ENCODE results near the gene SCARB1. TPM values are rescaled to one million over a fixed set of nuclear protein-coding genes. Genes with fewer than 3 reads are reported as not detected.

The SCARB1 gene
- total and polyA plus RNA-seq, 9 of the 15 experiments (the other 6 are each of a cell fraction or from before 2014, with no cell fraction given): 0.56 to 157 (median 52.8) TPM

GRCh38 chr12:124813782-124814181 is 49.9 kb downstream of the SCARB1 start:
- Histone ChIP-seq H3K27me3 (ENCODE audit: control insufficient read depth in 2 of 2, insufficient read depth in 2 of 2, low read length in 2 of 2) (no peaks in the 10 kb centered on the region), H3K4me1 (replicated peaks in 1 of 2; ENCODE audit: control insufficient read depth in 2 of 2, insufficient read depth in 2 of 2, low read length in 2 of 2) (peaks cover 0 to 13% of the 10 kb centered on the region in 2 experiments; a peak in 1 of 5 replicates), H3K9me1 (ENCODE audit: control insufficient read depth, insufficient read depth, low read length) (peaks cover 8% of the 10 kb centered on the region), H3K9ac (ENCODE audit: insufficient read depth in 1 of 2, low read depth in 2 of 2, low read length in 2 of 2) (no peak overlapping the region), H3K4me3 (no peak overlapping the region), H3K79me2 (ENCODE audit: control insufficient read depth, insufficient read depth, low read length) (peaks cover 10% of the 10 kb centered on the region; the same call in 2 of the 3 replicates), H4K20me1 (replicated peaks; ENCODE audit: control insufficient read depth, insufficient read depth, low read length) (peaks cover 8% of the 10 kb centered on the region), H3K36me3 (ENCODE audit: control insufficient read depth, insufficient read depth, low read length) (peaks cover 88% of the 10 kb centered on the region), H2AFZ (ENCODE audit: low read depth, low read length) (no peak overlapping the region), H3K9me3 (replicated peaks; ENCODE audit: control insufficient read depth, insufficient read depth, low read depth, low read length) (no peaks in the 10 kb centered on the region), H3K27ac (ENCODE audit: extremely low read depth, low read depth, low read length) (no peak overlapping the region), H3K4me2 (ENCODE audit: insufficient read depth, low read length) (no peak overlapping the region)
- intact Hi-C loops (cut with micrococcal nuclease): no loop called here
- TF ChIP-seq SUPT5H (IDR thresholded peaks at IDR 0.05): no peak
- WGBS (ENCODE audit: insufficient coverage, low coverage, missing lambda C conversion rate): 81% methylated on average over 3 of the region's 3 CpGs
- no peak for ATAC-seq
- no TSS peak for BruUV-seq (replicated peaks)
- DNase-seq (ENCODE audit: extremely low read depth in 1 of 4, low spot score in 3 of 4): no peak
- no peak for FAIRE-seq
- POLR2A ChIA-PET: interaction anchor here (0.5 to 1.5 kb wide), 2 partner anchors 100 to 1934 kb away, joined by 3 to 5 read pairs; partner anchors contain the start of gene UBC
- in situ Hi-C loops (cut with MboI): no loop called here
- CTCF ChIA-PET (ENCODE audit: low intra/inter-chr PET ratio): no interaction called here

GRCh38 chr12:124812979-124813378 is 50.7 kb downstream of the SCARB1 start:
- Histone ChIP-seq H3K9me3 (replicated peaks; ENCODE audit: control insufficient read depth, insufficient read depth, low read depth, low read length) (no peaks in the 10 kb centered on the region), H3K36me3 (ENCODE audit: control insufficient read depth, insufficient read depth, low read length) (peaks cover 92% of the 10 kb centered on the region), H2AFZ (ENCODE audit: low read depth, low read length) (no peak overlapping the region), H3K4me3 (no peak overlapping the region), H3K27me3 (ENCODE audit: control insufficient read depth in 2 of 2, insufficient read depth in 2 of 2, low read length in 2 of 2) (no peaks in the 10 kb centered on the region), H4K20me1 (replicated peaks; ENCODE audit: control insufficient read depth, insufficient read depth, low read length) (peaks cover 6% of the 10 kb centered on the region), H3K79me2 (ENCODE audit: control insufficient read depth, insufficient read depth, low read length) (peaks cover 8% of the 10 kb centered on the region; the same call in 2 of the 3 replicates), H3K4me2 (ENCODE audit: insufficient read depth, low read length) (no peak overlapping the region), H3K9ac (ENCODE audit: insufficient read depth in 1 of 2, low read depth in 2 of 2, low read length in 2 of 2) (no peak overlapping the region), H3K9me1 (ENCODE audit: control insufficient read depth, insufficient read depth, low read length) (peaks cover 8% of the 10 kb centered on the region), H3K4me1 (replicated peaks in 1 of 2; ENCODE audit: control insufficient read depth in 2 of 2, insufficient read depth in 2 of 2, low read length in 2 of 2) (peaks cover 0 to 18% of the 10 kb centered on the region in 2 experiments; a peak in 3 of 5 replicates), H3K27ac (ENCODE audit: extremely low read depth, low read depth, low read length) (no peak overlapping the region)
- POLR2A ChIA-PET: no interaction called here
- in situ Hi-C loops (cut with MboI) (no loop called here), intact Hi-C loops (cut with micrococcal nuclease) (no loop called here)
- FAIRE-seq (peak; percentile 23), DNase-seq (ENCODE audit: extremely low read depth in 1 of 4, low spot score in 3 of 4) (no peak), ATAC-seq (no peak)
- WGBS (ENCODE audit: insufficient coverage, low coverage, missing lambda C conversion rate): 100% methylated on average over 1 of the region's 2 CpGs
- no peak for TF ChIP-seq IFI16 (CRISPR knock-in tag; IDR thresholded peaks at IDR 0.05)
- TF ChIP-seq ZC3H11A (IDR thresholded peaks at IDR 0.05; ENCODE audit: low read depth, low read length): no peak
- TF ChIP-seq NFYB (IDR thresholded peaks at IDR 0.05; ENCODE audit: extremely low read depth, insufficient read length): peak; percentile 64
- no peak for TF ChIP-seq MAX (CRISPR knock-in tag; IDR thresholded peaks at IDR 0.05)
- TF ChIP-seq, protein P1, sequence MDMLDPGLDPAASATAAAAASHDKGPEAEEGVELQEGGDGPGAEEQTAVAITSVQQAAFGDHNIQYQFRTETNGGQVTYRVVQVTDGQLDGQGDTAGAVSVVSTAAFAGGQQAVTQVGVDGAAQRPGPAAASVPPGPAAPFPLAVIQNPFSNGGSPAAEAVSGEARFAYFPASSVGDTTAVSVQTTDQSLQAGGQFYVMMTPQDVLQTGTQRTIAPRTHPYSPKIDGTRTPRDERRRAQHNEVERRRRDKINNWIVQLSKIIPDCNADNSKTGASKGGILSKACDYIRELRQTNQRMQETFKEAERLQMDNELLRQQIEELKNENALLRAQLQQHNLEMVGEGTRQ (CRISPR knock-in tag; IDR thresholded peaks at IDR 0.05): peak; percentile 59
- TF ChIP-seq, protein P2, sequence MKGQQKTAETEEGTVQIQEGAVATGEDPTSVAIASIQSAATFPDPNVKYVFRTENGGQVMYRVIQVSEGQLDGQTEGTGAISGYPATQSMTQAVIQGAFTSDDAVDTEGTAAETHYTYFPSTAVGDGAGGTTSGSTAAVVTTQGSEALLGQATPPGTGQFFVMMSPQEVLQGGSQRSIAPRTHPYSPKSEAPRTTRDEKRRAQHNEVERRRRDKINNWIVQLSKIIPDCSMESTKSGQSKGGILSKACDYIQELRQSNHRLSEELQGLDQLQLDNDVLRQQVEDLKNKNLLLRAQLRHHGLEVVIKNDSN (CRISPR knock-in tag; IDR thresholded peaks at IDR 0.05): peak; percentile 46; the same call in 1 of the 2 replicates
- no TSS peak for BruUV-seq (replicated peaks)
- CTCF ChIA-PET (ENCODE audit: low intra/inter-chr PET ratio): no interaction called here
